Urinary bladder (tissue), 4 donors: Measurements from ENCODE around the gene MPHOSPH8. TPM values are rescaled to one million over a fixed set of nuclear protein-coding genes. Genes with fewer than 3 reads are reported as not detected.
"Not testable (repeated sequence)": the region's sequence is repeated elsewhere in the genome, so short reads cannot be mapped to it uniquely, and the experiment has no call there.

ENCODE experiments used
- DNase-seq: peaks from one replicate; pipeline ENCODE4 v3.0.0-alpha.2; 2015; ENCODE audit errors: extremely low spot score
- H3K27ac ChIP-seq: one replicate; pipeline ENCODE4 v1.5.1; 2013; ENCODE audit warnings: low read depth, mild to moderate bottlenecking, moderate library complexity
- H3K36me3 ChIP-seq: one replicate; pipeline ENCODE4 v1.6.1; 2013; ENCODE audit warnings: mild to moderate bottlenecking, moderate library complexity; ENCODE audit not compliant: insufficient read depth
- H3K4me1 ChIP-seq: one replicate; pipeline ENCODE4 v1.6.1; 2013; ENCODE audit warnings: mild to moderate bottlenecking, moderate library complexity; ENCODE audit not compliant: insufficient read depth
- H3K4me3 ChIP-seq: one replicate; pipeline ENCODE4 v1.5.1; 2013; ENCODE audit warnings: low read depth, low read length
- WGBS: extraction: QIAGEN DNeasy Blood & Tissue Kit; methylation state at CpG from one replicate; pipeline ENCODE4 v1.1.7; 2013; 5-methylcytosine and 5-hydroxymethylcytosine counted together
- polyA plus RNA-seq: library from polyadenylated mRNA; stranded (reverse); fragments of 200-250 nt; gene quantifications from one replicate; pipeline ENCODE4 v1.2.3, GENCODE V29; 2013
- total RNA-seq: library from RNA; depleted of rRNA; stranded (reverse); fragments of >200 nt; gene quantifications from one replicate; pipeline ENCODE4 v1.2.3, GENCODE V29; 2014
- donor health status: healthy with polysubstance abuse.
- donor health status: healthy.

MPHOSPH8 gene
- total and polyA plus RNA-seq, 2 donors, result 30.8 to 34.3 TPM

- H3K36me3 ChIP-seq, result no peaks in the 10 kb centered on the region
- DNase-seq, result no peak
- no peak overlapping the region for H3K27ac ChIP-seq
- 71% methylated on average over 7 of the region's 7 CpGs for WGBS
- H3K4me3 ChIP-seq, result no peak overlapping the region
- H3K4me1 ChIP-seq, result no peaks in the 10 kb centered on the region
Observed at GRCh38 chr13:19680751-19681150, 47.3 kb downstream of the MPHOSPH8 start.

DNA sequence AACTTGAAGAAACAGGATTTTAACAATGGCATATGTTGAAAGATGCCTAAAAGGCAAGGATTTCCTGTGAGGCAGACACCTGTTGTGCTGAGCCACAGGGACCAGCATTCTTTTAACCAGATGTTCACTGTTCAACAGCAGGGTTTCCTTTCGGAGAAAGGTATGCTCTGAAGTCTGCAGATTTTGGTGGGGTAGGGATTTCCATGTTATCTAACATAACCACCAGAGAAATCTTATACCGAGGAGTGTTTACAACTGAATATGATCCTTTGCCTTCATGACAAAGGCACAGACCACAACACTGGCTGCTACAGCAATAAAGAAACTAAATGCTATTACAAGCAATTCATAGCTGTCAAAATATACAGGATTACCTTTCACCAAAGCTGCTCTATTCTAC is 48.1 kb downstream of the MPHOSPH8 start:
- Histone ChIP-seq H3K4me1 (no peaks in the 10 kb centered on the region), H3K36me3 (no peaks in the 10 kb centered on the region), H3K4me3 (no peak overlapping the region), H3K27ac (no peak overlapping the region)
- DNase-seq, result no peak
- WGBS, result 52% methylated on average over 2 of the region's 2 CpGs

DNA sequence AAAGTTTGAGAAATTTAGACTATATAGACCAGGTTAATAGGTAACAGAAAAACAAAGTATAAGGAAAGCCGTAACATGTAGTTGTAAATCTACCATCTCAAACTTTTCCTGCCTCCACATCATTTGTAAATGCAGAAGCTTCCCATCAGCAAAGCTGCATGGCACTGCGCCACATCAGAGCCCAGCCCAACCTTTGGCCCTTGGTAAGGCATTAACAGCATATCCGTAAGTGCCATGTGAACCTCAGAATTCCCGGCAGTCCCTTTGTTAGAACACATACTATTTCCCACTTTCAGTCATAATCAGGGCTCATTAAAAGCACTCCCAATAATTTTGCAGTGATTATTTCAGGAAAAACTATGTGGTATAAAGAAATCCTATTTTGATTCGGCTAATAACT is 51.6 kb downstream of the MPHOSPH8 start:
- DNase-seq, result no peak
- WGBS, result 51% methylated on average over 5 of the region's 5 CpGs
- no peak overlapping the region for H3K4me3 ChIP-seq
- H3K4me1 ChIP-seq, result no peaks in the 10 kb centered on the region
- H3K27ac ChIP-seq, result no peak overlapping the region
- no peaks in the 10 kb centered on the region for H3K36me3 ChIP-seq

- no peaks in the 10 kb centered on the region for H3K4me1 ChIP-seq
- H3K27ac ChIP-seq, result no peak overlapping the region
- H3K36me3 ChIP-seq, result peaks cover 2% of the 10 kb centered on the region
- DNase-seq, result no peak
- no peak overlapping the region for H3K4me3 ChIP-seq
Observed at GRCh38 chr13:19685437-19685836, 52.0 kb downstream of the MPHOSPH8 start.

DNA sequence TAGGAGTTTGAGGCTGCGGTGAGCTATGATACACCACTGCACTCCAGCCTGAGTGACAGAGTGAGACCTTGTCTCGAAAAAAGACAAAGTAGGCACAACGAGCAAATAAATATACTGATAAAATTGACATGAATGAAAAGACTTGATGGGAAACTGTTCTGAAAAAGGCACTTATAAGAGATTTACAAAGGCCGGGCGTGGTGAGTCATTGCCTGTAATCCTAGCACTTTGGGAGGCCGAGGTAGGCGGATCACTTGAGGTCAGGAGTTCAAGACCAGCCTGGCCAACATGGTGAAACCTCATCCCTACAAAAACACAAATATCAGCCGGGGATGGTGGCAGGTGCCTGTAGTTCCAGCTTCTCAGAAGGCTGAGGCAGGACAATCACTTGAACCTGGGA is 58.0 kb downstream of the MPHOSPH8 start:
- not testable (repeated sequence) for H3K36me3 ChIP-seq

GRCh38 chr13:19695428-19695827 is 62.0 kb downstream of the MPHOSPH8 start:
- Histone ChIP-seq H3K4me3 (no peak overlapping the region), H3K27ac (no peak overlapping the region), H3K36me3 (no peaks in the 10 kb centered on the region), H3K4me1 (no peaks in the 10 kb centered on the region)
- DNase-seq, result no peak
- 70% methylated on average over 1 of the region's 1 CpG for WGBS

More for the DNA sequence above, 58.0 kb downstream of the MPHOSPH8 start:
- not testable (repeated sequence) for H3K4me3 ChIP-seq, DNase-seq, H3K27ac ChIP-seq, H3K4me1 ChIP-seq
- 96% methylated on average over 8 of the region's 8 CpGs for WGBS

DNA sequence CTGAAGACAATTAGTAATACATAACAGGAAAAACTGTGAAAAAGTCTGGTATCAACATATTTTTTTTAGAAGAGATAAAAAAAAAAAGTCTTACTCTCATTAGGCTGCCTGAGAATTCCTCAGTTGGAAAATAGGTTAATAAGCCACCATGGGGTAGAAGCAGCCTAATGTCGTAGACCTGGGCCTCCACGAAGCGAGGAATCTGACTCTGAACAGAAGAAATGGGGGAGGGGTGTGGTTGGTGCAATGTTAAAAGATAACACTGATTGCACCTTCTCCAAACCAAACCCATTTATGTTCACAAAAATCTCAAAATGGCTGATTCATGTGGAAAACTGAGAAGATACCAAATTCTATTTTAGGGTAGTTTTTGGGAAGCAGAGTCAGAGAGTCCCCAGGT is 62.4 kb downstream of the MPHOSPH8 start:
- no peak overlapping the region for H3K4me3 ChIP-seq
- no peak overlapping the region for H3K27ac ChIP-seq
- H3K4me1 ChIP-seq, result no peaks in the 10 kb centered on the region
- no peaks in the 10 kb centered on the region for H3K36me3 ChIP-seq
- 63% methylated on average over 3 of the region's 3 CpGs for WGBS
- no peak for DNase-seq

DNA sequence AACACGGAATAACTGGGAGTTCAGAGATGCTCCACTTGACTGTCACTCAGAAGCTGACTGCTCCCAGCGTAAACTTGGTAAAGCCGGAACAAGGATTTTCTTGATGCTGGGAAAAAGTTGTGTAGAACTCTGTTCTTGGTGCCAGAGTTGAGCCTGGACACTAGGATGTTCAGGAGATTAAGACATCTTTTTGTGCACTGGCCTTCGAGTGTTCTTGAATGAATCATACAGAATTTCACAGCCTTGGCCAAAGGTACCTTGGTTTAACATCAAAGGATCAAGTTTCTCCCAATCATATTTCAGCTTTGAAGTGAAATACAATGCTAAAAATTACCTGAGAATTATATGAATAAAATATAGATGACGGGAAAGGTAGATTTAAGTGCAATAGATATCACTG is 67.5 kb downstream of the MPHOSPH8 start:
- H3K4me1 ChIP-seq, H3K27ac ChIP-seq, H3K36me3 ChIP-seq, DNase-seq, H3K4me3 ChIP-seq: not testable (repeated sequence)
- WGBS, result 91% methylated on average over 3 of the region's 5 CpGs

GRCh38 chr13:19701619-19702018 is 68.2 kb downstream of the MPHOSPH8 start:
- H3K4me3 ChIP-seq, H3K4me1 ChIP-seq, H3K27ac ChIP-seq, H3K36me3 ChIP-seq, DNase-seq: not testable (repeated sequence)

GRCh38 chr13:19704256-19704655 is 70.8 kb downstream of the MPHOSPH8 start:
- H3K36me3 ChIP-seq, H3K4me1 ChIP-seq, H3K4me3 ChIP-seq, DNase-seq, H3K27ac ChIP-seq: not testable (repeated sequence)
- WGBS, result 72% methylated on average over 6 of the region's 6 CpGs

DNA sequence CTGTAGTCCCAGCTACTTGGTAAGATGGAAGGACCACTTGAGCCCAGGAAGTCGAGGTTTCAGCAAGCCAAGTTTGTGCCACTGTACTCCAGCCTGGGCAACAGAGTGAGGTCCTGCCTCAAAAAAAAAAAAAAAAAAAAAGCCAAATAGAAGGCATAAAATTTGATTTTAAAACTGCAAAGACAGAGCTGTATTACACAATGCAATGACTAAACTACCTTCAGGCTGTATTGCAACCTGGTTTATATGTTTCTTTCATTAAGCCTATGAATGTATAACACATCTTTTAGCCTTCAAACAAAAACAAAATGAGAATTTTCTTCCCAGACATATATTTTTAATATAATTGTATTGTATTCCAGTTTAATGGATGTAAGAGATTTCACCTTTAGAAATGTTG is 75.6 kb downstream of the MPHOSPH8 start:
- not testable (repeated sequence) for H3K27ac ChIP-seq, DNase-seq, H3K36me3 ChIP-seq, H3K4me1 ChIP-seq, H3K4me3 ChIP-seq
- WGBS, result 98% methylated on average over 1 of the region's 1 CpG

DNA sequence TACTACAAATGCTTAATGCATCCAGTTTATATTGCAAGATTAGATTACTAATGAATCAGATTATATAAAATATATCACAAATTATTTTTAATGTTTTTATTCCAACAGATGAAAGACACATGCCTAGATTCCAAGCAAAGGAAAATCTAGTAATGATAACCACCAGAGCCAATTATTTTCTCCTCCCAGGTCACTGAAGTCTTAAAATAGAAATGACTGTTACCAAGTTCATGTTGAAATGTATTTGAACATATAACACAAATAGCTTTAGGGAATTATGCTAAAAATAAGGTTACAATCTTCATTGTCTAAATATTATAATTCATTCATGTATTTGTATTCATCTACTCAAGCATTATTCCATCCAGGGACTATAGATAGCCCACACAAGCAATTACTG is 76.3 kb downstream of the MPHOSPH8 start:
- H3K27ac ChIP-seq, DNase-seq, H3K4me1 ChIP-seq, H3K36me3 ChIP-seq, H3K4me3 ChIP-seq: not testable (repeated sequence)

GRCh38 chr13:19713186-19713965 is 79.9 kb downstream of the MPHOSPH8 start:
- Histone ChIP-seq H3K36me3 (peaks cover 2% of the 10 kb centered on the region), H3K4me1 (no peaks in the 10 kb centered on the region), H3K4me3 (no peak overlapping the region), H3K27ac (no peak overlapping the region)
- DNase-seq, result no peak
- 70% methylated on average over 10 of the region's 10 CpGs for WGBS

DNA sequence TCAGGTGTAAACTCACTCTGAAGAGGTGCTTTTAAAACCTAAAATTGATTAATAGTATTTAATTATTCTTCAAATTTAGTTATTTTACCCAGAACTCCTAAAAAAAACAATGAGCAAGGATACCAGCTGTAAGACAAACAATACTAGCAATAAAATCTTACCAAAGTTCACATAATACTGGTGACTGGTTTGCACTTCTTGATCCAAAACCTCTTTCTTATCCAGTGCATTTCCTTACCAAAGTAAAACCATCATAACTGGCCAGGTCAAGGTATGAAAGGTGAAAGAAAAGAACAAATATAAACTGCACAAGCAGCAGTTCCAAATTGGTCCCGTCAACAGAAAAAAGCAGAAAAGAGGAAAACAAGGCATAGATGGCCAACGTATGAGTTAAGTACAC is 86.6 kb downstream of the MPHOSPH8 start:
- H3K4me3 ChIP-seq, result no peak overlapping the region
- H3K36me3 ChIP-seq, result peaks cover 2% of the 10 kb centered on the region
- no peaks in the 10 kb centered on the region for H3K4me1 ChIP-seq
- WGBS, result 84% methylated on average over 2 of the region's 2 CpGs
- no peak overlapping the region for H3K27ac ChIP-seq
- no peak for DNase-seq
